ENCODE data around the gene PACSIN1.

The PACSIN1 gene

DNA sequence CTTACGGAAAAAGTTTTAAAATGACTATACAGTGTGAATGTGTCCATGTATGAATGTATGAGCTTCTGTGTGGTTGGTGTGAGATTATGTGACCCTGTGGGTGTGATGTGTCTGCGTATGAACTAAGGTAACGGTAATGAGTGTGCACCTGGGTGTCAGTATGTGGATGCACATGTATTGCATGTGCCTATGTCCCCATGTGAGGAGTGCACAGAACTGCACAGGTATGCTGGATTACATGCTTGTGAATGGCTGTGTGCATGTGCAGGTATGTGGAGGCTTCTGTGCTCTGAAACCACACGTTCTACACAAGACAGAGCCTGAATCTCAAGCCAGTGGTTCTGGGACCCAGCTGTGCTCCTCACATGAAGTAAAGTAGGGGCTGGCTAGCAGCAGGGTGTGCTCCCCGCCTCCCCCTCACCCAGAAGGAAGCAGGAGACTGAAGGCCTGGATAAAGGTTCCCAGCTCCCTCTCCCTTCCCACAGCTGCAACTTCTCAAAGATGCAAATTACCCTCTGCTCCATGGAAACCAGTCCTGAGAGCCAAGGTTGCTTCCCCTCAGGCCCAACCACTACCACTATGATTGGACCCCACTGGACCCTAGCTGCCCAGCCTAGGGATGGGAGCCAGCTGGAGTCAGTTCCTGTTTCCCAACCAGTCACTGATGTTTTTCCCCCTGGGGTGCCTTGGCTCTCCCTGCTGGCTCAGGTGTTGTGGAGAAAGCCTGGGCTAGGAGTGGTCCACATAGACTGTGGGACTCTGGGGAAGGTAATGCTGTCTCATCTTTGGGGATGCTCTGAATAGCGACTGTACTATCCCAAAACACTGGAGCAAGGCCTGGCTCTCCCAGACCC is 115.1 kb downstream of the PACSIN1 start:
- TF ChIP-seq, protein P1, sequence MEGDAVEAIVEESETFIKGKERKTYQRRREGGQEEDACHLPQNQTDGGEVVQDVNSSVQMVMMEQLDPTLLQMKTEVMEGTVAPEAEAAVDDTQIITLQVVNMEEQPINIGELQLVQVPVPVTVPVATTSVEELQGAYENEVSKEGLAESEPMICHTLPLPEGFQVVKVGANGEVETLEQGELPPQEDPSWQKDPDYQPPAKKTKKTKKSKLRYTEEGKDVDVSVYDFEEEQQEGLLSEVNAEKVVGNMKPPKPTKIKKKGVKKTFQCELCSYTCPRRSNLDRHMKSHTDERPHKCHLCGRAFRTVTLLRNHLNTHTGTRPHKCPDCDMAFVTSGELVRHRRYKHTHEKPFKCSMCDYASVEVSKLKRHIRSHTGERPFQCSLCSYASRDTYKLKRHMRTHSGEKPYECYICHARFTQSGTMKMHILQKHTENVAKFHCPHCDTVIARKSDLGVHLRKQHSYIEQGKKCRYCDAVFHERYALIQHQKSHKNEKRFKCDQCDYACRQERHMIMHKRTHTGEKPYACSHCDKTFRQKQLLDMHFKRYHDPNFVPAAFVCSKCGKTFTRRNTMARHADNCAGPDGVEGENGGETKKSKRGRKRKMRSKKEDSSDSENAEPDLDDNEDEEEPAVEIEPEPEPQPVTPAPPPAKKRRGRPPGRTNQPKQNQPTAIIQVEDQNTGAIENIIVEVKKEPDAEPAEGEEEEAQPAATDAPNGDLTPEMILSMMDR (IDR thresholded peaks at IDR 0.05; ENCODE audit: extremely low read depth, missing control alignments) = no peak
- DNase-seq (ENCODE audit: low spot score) = no peak

DNA sequence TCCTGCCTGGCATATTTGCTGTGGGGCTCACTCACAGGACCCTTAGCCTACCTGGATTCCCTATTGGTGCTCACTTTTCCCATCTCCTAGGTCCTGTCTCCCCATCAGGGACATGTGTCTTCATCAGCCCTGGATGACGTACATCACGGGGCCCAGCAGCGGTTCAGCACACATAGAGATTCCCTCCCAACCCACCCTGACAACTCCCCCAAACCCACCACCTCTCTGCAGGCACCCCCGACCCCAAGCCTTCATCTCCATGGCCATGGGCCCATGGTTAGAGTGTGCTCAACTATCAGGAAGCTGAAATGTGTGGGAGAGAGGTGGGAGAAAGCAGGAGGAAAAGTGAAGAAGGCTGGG is 115.7 kb downstream of the PACSIN1 start:
- TF ChIP-seq, protein P1 (IDR thresholded peaks at IDR 0.05; ENCODE audit: extremely low read depth, missing control alignments) = no peak
- no peak for DNase-seq (ENCODE audit: low spot score)

DNA sequence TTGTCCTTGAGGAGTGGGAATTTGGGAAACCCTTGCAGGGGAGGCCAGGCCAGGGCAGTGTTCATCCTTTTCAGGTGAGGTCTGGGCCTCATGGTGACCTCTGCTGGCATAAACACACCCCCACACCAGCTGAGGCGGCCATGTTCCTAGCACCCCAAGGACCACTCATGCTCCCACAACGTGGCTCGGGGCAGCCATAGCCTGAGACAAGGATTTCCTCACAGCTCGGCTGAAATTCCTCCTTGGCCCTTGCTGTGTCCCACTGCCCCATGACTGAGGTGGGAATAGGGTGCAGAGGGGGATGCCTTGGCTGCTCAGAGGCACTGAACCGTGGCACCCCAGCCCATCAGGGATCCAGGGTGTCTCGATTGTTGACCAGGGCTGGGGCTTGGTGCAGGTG is 117.6 kb downstream of the PACSIN1 start:
- TF ChIP-seq, protein P1 (IDR thresholded peaks at IDR 0.05; ENCODE audit: extremely low read depth, missing control alignments) = no peak
- no peak for DNase-seq (ENCODE audit: low spot score)

DNA sequence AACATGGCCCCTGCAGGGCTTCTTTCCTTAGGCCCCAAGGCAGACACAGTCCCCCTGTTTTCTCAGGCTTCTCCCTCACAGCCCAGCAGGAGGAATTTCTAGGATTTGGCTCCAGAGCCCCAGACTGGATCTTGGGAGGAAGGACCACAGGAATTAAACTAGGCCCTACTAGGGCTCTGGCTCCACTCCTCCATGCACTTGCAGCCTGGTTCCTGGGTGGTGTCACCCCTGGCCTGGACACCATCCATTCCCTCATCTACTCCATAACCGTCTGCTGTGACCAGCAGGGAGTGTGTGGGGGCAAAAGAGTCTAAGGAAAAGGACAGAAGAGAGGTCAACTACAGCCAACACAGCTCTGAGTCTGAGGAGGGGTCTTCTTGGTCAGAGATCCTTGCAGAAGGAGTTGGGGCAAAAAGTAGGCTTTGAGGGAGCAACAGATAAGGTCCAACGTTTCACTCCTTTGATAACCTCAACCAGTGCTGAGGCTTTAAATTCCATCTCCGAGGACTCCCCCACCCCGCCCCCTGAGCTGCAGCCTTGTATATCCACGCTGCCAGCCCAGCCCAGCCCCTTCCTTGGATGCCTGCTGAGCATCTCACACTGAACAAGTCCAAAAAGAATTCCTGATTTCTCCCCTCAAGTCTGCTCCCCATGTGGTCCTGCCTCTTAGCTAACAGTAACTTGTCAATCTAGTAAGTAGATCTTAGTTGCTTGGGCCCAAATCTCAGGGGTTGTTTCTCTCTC is 118.2 kb downstream of the PACSIN1 start:
- TF ChIP-seq, protein P1 (IDR thresholded peaks at IDR 0.05; ENCODE audit: extremely low read depth, missing control alignments) = no peak
- DNase-seq (ENCODE audit: low spot score) = no peak

DNA sequence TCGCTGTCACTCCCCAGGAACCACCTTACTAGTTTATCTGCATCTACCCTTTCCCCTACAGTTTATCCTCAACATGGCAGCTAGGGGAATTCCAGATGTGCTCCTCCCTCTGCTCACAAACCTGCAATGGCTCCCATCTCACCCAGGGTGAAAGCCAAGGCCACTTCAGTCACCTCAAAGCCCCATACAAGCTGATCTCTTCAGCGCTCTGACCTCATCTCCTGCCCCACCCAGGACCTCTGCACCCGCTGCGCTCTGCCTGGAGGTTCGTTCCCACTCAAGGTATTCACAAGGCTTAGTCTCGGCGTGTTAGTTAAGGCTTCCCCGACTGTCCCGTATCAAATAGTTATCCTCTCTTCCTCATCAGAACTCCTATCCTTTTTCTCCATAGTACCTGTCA is 118.8 kb downstream of the PACSIN1 start:
- TF ChIP-seq, protein P1 (IDR thresholded peaks at IDR 0.05; ENCODE audit: extremely low read depth, missing control alignments) = no peak
- no peak for DNase-seq (ENCODE audit: low spot score)

Data from GM20000 (cell line).